Body of pancreas (tissue), 4 donors: ENCODE results near the gene CORIN. TPM values are rescaled to one million over a fixed set of nuclear protein-coding genes. Genes with fewer than 3 reads are reported as not detected.

Experiments used
- ATAC-seq: fragments of 150-250 bp; one replicate; pipeline ENCODE4 v1.9.1; 2016
- DNase-seq, 4 donors: peaks; one replicate each; pipeline ENCODE4 v3.0.0-alpha.2; 2019
- H3K27ac ChIP-seq, 4 donors: fragments of 200-600 bp; sonication (generic); 1 replicate in 3 of 4; 2 replicates in 1 of 4; pipeline versions ENCODE4 v1.5.1 to v1.6.1; 2016 to 2019; ENCODE audit warnings: mild to moderate bottlenecking in 1 of 4, mixed read lengths in 1 of 4, moderate library complexity in 1 of 4
- H3K27me3 ChIP-seq, 2 donors: fragments of 200-600 bp; sonication (generic); one replicate each; pipeline ENCODE4 v1.6.0; 2016; ENCODE audit warnings: mild to moderate bottlenecking in 1 of 2
- H3K36me3 ChIP-seq, 2 donors: fragments of 200-600 bp; sonication (generic); replicated peaks in 1 of 2; 2 replicates each; pipeline ENCODE4 v1.5.1; 2016; ENCODE audit warnings: low read depth in 2 of 2; ENCODE audit not compliant: insufficient read depth in 1 of 2
- H3K4me1 ChIP-seq: fragments of 200-600 bp; sonication (generic); one replicate; pipeline ENCODE4 v1.6.0; 2016
- H3K4me3 ChIP-seq, 2 donors: fragments of 200-600 bp; sonication (generic); 1 replicate in 1 of 2; 2 replicates in 1 of 2; pipeline ENCODE4 v1.5.1; 2016 to 2019
- H3K9me3 ChIP-seq, 3 donors: fragments of 200-600 bp; sonication (generic); 1 replicate in 2 of 3; 2 replicates in 1 of 3; pipeline ENCODE4 v1.5.1; 2016
- POLR2A ChIP-seq, 3 donors: fragments of 450-650 bp; IDR thresholded peaks; one replicate each; pipeline ENCODE4 v1.6.1; 2016; ENCODE audit warnings: antibody characterized with exemption in 3 of 3, mild to moderate bottlenecking in 2 of 3
- WGBS, 2 donors: methylation state at CpG; one replicate each; pipeline ENCODE4 v1.1.5; 2017; 5-methylcytosine and 5-hydroxymethylcytosine counted together
- intact Hi-C: fragments of 100-400 bp; cut with DNase I; formaldehyde crosslinking; loops from one replicate; pipeline ENCODE4 v1.15.1; 2023
- total RNA-seq, 2 donors: library from RNA; depleted of rRNA; stranded (reverse); fragments of >200 nt; gene quantifications; one replicate each; pipeline ENCODE4 v1.1.0, GENCODE V29; 2016
- TF ChIP-seq, protein P1 (sequence below), 7 experiments: fragments of 450-650 bp in 4 of 7; fragments of 200-600 bp in 3 of 7; sonication (generic) in 3 of 7; IDR thresholded peaks; one replicate each; pipeline ENCODE4 v1.5.1; 2016 to 2019; ENCODE audit warnings: antibody characterized with exemption in 7 of 7

The CORIN gene
- total RNA-seq, 2 donors from 2014 or later: 0.33 to 1.3 TPM

DNA sequence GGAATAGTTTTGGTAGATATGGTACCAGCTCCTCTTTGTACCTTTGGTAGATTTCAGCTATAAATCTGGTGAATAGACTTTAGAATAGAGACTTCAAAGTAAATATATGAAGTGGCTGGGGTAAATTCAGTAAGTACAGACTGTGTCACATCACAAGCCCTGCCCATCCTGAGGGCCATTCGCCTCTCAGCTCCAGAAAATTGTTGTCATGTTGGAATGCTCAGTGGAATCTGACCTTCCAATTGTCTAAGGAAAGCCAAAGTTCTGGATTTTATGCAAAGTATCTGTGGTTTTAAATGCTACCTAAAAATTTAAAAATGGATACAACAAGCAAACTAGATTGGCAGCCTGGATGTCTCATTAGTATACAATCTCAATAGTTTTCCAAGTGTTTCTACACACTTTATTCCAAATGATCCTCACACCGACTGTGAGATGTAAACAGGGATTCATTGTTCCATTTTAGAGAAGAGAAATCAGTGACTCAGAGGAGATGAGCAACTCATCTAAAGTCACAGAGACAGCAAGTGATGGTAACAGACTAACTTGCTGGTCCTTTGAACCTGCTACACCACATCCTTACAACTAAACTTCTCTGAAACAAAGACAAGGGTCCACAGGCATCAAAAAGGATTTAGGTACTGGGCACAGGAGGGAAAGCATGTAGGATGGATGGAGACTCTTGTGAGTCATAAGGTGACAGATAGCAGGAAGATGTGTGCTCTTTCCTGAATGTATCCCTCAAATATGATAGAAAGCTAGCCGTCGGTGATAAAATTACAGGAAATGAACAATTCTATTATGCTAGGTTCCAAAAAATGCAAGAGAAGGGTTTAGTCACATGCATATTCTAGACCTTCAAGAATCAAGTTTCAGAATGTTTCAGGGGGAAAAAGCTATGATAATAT is 225.5 kb downstream of the CORIN start:
- WGBS, 2 donors: 78 to 81% methylated on average over 4 of the region's 4 CpGs
- DNase-seq (no peak), ATAC-seq (no peak)
- Histone ChIP-seq H3K9me3 (no peaks in the 10 kb centered on the region), H3K36me3 (no peaks in the 10 kb centered on the region), H3K27ac (no peak overlapping the region), H3K4me3 (no peak overlapping the region), H3K4me1 (no peaks in the 10 kb centered on the region), H3K27me3 (no peaks in the 10 kb centered on the region)
- TF ChIP-seq, protein P1, sequence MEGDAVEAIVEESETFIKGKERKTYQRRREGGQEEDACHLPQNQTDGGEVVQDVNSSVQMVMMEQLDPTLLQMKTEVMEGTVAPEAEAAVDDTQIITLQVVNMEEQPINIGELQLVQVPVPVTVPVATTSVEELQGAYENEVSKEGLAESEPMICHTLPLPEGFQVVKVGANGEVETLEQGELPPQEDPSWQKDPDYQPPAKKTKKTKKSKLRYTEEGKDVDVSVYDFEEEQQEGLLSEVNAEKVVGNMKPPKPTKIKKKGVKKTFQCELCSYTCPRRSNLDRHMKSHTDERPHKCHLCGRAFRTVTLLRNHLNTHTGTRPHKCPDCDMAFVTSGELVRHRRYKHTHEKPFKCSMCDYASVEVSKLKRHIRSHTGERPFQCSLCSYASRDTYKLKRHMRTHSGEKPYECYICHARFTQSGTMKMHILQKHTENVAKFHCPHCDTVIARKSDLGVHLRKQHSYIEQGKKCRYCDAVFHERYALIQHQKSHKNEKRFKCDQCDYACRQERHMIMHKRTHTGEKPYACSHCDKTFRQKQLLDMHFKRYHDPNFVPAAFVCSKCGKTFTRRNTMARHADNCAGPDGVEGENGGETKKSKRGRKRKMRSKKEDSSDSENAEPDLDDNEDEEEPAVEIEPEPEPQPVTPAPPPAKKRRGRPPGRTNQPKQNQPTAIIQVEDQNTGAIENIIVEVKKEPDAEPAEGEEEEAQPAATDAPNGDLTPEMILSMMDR (IDR thresholded peaks at IDR 0.05): no peak
- TF ChIP-seq POLR2A (IDR thresholded peaks at IDR 0.05): no peak
- intact Hi-C loops: no loop called here

DNA sequence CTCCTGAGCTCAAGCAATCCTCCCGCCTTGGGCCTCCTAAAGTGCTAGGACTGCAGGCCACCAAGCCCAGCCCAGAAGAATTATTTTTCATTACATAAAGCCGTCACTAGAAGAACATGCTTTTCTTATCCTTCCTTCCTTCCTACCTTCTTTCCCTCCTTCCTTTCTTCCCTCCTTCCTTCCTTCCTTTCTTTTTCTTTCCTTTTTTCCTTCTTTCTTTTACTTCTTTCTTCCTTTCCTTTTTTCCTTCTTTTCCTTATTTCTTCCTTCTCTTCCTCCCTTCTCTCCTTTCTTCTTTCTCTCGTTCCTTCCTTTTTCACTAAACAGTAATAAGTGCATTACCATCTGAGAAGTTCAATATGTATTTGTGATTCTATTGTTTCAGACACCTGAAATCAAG is 231.4 kb downstream of the CORIN start:
- Histone ChIP-seq H3K4me1 (no peaks in the 10 kb centered on the region), H3K4me3 (no peak overlapping the region), H3K36me3 (no peaks in the 10 kb centered on the region), H3K27ac (no peak overlapping the region), H3K9me3 (no peaks in the 10 kb centered on the region), H3K27me3 (no peaks in the 10 kb centered on the region)
- no peak for ATAC-seq
- intact Hi-C loops: no loop called here
- 82 to 84% methylated on average over 3 of the region's 3 CpGs for WGBS, 2 donors
- no peak for DNase-seq
- TF ChIP-seq POLR2A (IDR thresholded peaks at IDR 0.05): no peak
- TF ChIP-seq, protein P1 (IDR thresholded peaks at IDR 0.05): no peak

GRCh38 chr4:47598896-47599295 is 239.0 kb downstream of the CORIN start:
- no peaks in the 10 kb centered on the region for H3K36me3 ChIP-seq
- TF ChIP-seq, protein P1 (IDR thresholded peaks at IDR 0.05): no peak
- no peak for TF ChIP-seq POLR2A (IDR thresholded peaks at IDR 0.05)
- no peak overlapping the region for H3K4me3 ChIP-seq
- H3K27me3 ChIP-seq: no peaks in the 10 kb centered on the region
- WGBS, 2 donors: 86% methylated on average over 3 of the region's 3 CpGs
- no peaks in the 10 kb centered on the region for H3K9me3 ChIP-seq
- H3K27ac ChIP-seq: no peak overlapping the region
- DNase-seq (no peak), ATAC-seq (no peak)
- intact Hi-C loops: no loop called here
- H3K4me1 ChIP-seq: no peaks in the 10 kb centered on the region

DNA sequence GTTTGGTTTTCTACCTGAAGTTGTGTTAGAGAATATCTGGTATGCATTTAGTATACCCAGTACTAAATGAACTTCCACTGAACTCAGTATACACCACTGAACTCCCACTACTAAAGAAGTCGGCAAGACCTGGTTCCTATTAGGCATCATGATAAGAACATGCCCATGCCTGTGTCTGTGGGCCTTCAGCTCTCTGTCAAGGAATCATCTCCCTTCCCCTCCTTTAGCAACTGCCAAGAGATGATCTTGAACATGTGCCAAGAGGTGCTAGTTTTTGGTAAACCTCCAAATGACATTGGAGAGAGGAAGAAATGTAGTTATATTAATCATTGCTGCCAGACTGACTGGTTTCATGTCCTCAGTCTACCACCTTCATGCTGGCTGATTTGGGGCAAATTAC is 239.5 kb downstream of the CORIN start:
- Histone ChIP-seq H3K9me3 (no peaks in the 10 kb centered on the region), H3K4me1 (no peaks in the 10 kb centered on the region), H3K27me3 (no peaks in the 10 kb centered on the region), H3K4me3 (no peak overlapping the region), H3K36me3 (no peaks in the 10 kb centered on the region), H3K27ac (no peak overlapping the region)
- intact Hi-C loops: no loop called here
- TF ChIP-seq, protein P1 (IDR thresholded peaks at IDR 0.05): no peak
- no peak for TF ChIP-seq POLR2A (IDR thresholded peaks at IDR 0.05)
- DNase-seq (no peak), ATAC-seq (no peak)
- 82 to 89% methylated on average over 1 of the region's 1 CpG for WGBS, 2 donors

- Histone ChIP-seq H3K27me3 (no peaks in the 10 kb centered on the region), H3K4me3 (no peak overlapping the region), H3K36me3 (no peaks in the 10 kb centered on the region), H3K9me3 (no peaks in the 10 kb centered on the region), H3K27ac (no peak overlapping the region), H3K4me1 (no peaks in the 10 kb centered on the region)
- no peak for TF ChIP-seq POLR2A (IDR thresholded peaks at IDR 0.05)
- TF ChIP-seq, protein P1 (IDR thresholded peaks at IDR 0.05): no peak
- ATAC-seq (no peak), DNase-seq (no peak)
- intact Hi-C loops: no loop called here
- 84 to 92% methylated on average over 1 of the region's 1 CpG for WGBS, 2 donors
These were observed 240.2 kb downstream of the CORIN start for GRCh38 chr4:47597696-47598095.
